SK-N-SH treated with all-trans-retinoic acid at 6 μM for 48 hours (cell line): Measurements from ENCODE around the gene EEFSEC.

Experiments used
- ATAC-seq: fragments of 200-7000 bp; cut with Tn5 transposase; 3 replicates; pipeline ENCODE4 v1.9.1; 2020; ENCODE audit warnings: mild to moderate bottlenecking, moderate library complexity
- BACH2 ChIP-seq: fragments of 250-450 bp; sonication (Bioruptor Pico); IDR thresholded peaks from 2 replicates; pipeline ENCODE4 v1.9.0; 2021; ENCODE audit warnings: mild to moderate bottlenecking, borderline replicate concordance
- CSDC2 ChIP-seq: fragments of 250-450 bp; sonication (Bioruptor Pico); IDR thresholded peaks from 2 replicates; pipeline ENCODE4 v1.5.0; 2020; ENCODE audit warnings: mild to moderate bottlenecking, moderate library complexity
- CSRNP3 ChIP-seq: fragments of 250-450 bp; sonication (Bioruptor Pico); IDR thresholded peaks from 2 replicates; pipeline ENCODE4 v1.5.1; 2021; ENCODE audit warnings: mild to moderate bottlenecking, moderate library complexity
- ISL1 ChIP-seq: fragments of 250-450 bp; sonication (Bioruptor Pico); IDR thresholded peaks from 2 replicates; pipeline ENCODE4 v2.1.2; 2022; ENCODE audit warnings: mild to moderate bottlenecking, moderate library complexity
- OSR1 ChIP-seq: fragments of 250-450 bp; sonication (Bioruptor Pico); IDR thresholded peaks from 2 replicates; pipeline ENCODE4 v1.8.0; 2022; ENCODE audit warnings: moderate library complexity, mild to moderate bottlenecking, inconsistent platforms
- PPARA ChIP-seq: fragments of 250-450 bp; sonication (Bioruptor Pico); IDR thresholded peaks from 2 replicates; pipeline ENCODE4 v1.5.0; 2020; ENCODE audit warnings: mild to moderate bottlenecking, borderline replicate concordance
- SNAI2 ChIP-seq: fragments of 250-450 bp; sonication (Bioruptor Pico); IDR thresholded peaks from 2 replicates; pipeline ENCODE4 v1.5.0; 2020; ENCODE audit warnings: mild to moderate bottlenecking, moderate library complexity
- TCF4 ChIP-seq: fragments of 250-450 bp; sonication (Bioruptor Pico); IDR thresholded peaks from 2 replicates; pipeline ENCODE4 v1.8.0; 2021; ENCODE audit warnings: mild to moderate bottlenecking, moderate library complexity, borderline replicate concordance
- TSHZ2 ChIP-seq: fragments of 250-450 bp; sonication (Bioruptor Pico); IDR thresholded peaks from 2 replicates; pipeline ENCODE4 v1.5.0; 2020; ENCODE audit warnings: mild to moderate bottlenecking, moderate library complexity
- ZC3H10 ChIP-seq: fragments of 250-450 bp; sonication (Bioruptor Pico); IDR thresholded peaks from 2 replicates; pipeline ENCODE4 v1.5.1; 2021; ENCODE audit warnings: mild to moderate bottlenecking, moderate library complexity
- ZFP3 ChIP-seq: fragments of 250-450 bp; sonication (Bioruptor Pico); IDR thresholded peaks from 2 replicates; pipeline ENCODE4 v1.5.0; 2020; ENCODE audit warnings: mild to moderate bottlenecking, moderate library complexity
- ZFP30 ChIP-seq: fragments of 450-650 bp; formaldehyde crosslinking; IDR thresholded peaks from 2 replicates; pipeline ENCODE4 v1.5.0; 2022; ENCODE audit warnings: mild to moderate bottlenecking, moderate library complexity
- ZNF565 ChIP-seq: fragments of 450-650 bp; formaldehyde crosslinking; conservative IDR thresholded peaks from 2 replicates; pipeline ENCODE4 v1.5.0; 2020; ENCODE audit warnings: low read depth, mild to moderate bottlenecking, moderate library complexity
- ZNF70 ChIP-seq: fragments of 450-650 bp; formaldehyde crosslinking; IDR thresholded peaks from 2 replicates; pipeline ENCODE4 v1.5.0; 2020; ENCODE audit warnings: mild to moderate bottlenecking, moderate library complexity
- ZNF8 ChIP-seq: fragments of 450-650 bp; formaldehyde crosslinking; IDR thresholded peaks from 2 replicates; pipeline ENCODE4 v1.5.0; 2020; ENCODE audit warnings: mild to moderate bottlenecking, moderate library complexity

EEFSEC gene

DNA sequence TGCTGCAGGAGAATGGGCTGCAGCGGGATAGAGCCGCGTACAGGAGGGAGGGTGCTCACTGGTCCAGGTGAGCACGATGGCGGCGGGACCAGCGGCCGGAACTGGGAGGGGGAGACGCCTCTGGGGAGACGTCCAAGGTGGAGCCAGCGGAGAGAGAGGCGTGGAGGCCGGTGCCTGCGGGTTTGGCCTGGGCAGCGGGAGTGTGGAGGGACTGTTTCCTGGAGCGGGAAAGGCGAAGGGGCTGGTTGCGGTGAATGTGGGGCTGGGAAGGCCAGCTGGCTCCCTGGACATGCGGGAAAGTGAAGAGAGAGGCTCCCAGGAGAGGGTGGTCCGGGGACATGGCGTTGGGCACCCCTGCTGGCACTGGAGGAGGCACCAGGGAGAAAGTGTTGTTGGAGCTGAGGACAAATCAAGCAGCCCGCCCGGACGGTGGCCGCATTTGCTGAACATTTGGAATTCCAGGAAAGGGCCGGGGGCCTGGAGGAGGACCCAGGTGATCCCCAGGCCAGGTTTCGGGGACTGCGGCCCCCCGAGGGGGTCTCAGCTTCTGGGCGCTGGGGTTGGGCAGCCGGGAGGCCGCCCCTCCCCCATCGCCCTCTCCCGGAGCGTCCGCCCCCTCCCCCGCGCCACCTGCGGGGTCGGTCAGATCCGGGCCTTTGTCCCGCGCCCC, 279.2 kb downstream of the EEFSEC start:
- no peak for ATAC-seq
- no peak for TF ChIP-seq TCF4 (CRISPR knock-in tag)
- TF ChIP-seq ZNF70 (CRISPR knock-in tag) = no peak
- TF ChIP-seq ZC3H10 (CRISPR knock-in tag) = no peak
- TF ChIP-seq CSRNP3 = no peak
- no peak for TF ChIP-seq CSDC2 (CRISPR knock-in tag)
- no peak for TF ChIP-seq ZFP30
- no peak for TF ChIP-seq BACH2 (CRISPR knock-in tag)
- TF ChIP-seq SNAI2 (CRISPR knock-in tag) = no peak
- no peak for TF ChIP-seq PPARA
- TF ChIP-seq ISL1 = no peak

GRCh38 chr3:128432971-128433836, 279.9 kb downstream of the EEFSEC start:
- TF ChIP-seq ZC3H10 (CRISPR knock-in tag) = no peak
- TF ChIP-seq TSHZ2 = no peak
- TF ChIP-seq ZNF8 (CRISPR knock-in tag) = no peak
- ATAC-seq = no peak

DNA sequence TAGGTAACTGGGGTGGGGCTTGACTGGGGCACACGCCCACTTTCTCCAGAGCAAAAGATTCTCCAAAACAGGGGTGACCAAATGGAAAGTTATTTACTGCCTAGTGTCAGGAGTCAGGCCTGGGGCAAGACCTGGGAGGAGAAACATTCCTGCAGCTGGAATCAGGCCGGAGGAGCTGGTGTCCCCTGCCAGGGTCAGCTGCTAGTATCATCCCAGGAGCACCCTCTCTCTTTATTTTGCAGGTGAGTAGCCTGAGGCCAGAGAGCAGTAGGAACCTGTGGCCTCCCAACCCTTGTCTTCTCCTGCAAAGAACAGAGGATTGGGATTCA, 280.5 kb downstream of the EEFSEC start:
- TF ChIP-seq ZNF565 (no peak), OSR1 (CRISPR knock-in tag) (no peak)
- ATAC-seq = no peak

GRCh38 chr3:128434524-128434923, 281.2 kb downstream of the EEFSEC start:
- no peak for ATAC-seq

More at GRCh38 chr3:128434524-128434923, 281.2 kb downstream of the EEFSEC start:
- TF ChIP-seq ZFP30 (no peak), ZFP3 (CRISPR knock-in tag) (no peak), ZNF565 (no peak), ISL1 (no peak), TCF4 (CRISPR knock-in tag) (no peak), ZC3H10 (CRISPR knock-in tag) (no peak), TSHZ2 (no peak)
